Measurements from ENCODE around the gene DET1.
"Not testable (repeated sequence)": the region's sequence is repeated elsewhere in the genome, so short reads cannot be mapped to it uniquely, and the experiment has no call there.

Gene DET1

DNA sequence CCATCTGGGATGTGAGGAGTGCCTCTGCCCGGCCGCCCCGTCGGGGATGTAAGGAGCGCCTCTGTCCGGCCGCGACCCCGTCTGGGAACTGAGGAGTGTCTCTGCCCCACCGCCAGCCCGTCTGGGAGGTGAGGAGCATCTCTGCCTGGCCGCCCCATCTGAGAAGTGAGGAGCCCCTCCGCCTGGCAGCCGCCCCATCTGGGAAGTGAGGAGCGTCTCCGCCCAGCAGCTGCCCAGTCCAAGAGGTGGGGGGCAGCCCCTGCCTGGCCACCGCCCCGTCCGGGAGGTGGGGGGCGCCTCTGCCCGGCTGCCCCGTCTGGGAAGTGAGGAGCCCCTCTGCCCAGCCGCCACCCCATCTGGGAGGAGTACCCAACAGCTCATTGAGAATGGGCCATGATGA, 22.4 kb downstream of the DET1 start:
- H3K4me1 ChIP-seq (ENCODE audit: control insufficient read depth, insufficient read depth, low read length, unreplicated experiment); H3K27ac ChIP-seq (ENCODE audit: low read depth, low read length); H3K79me2 ChIP-seq (ENCODE audit: control insufficient read depth, insufficient read depth, low read length, unreplicated experiment); H3K27me3 ChIP-seq (ENCODE audit: insufficient read depth, low read length); H3K4me3 ChIP-seq (ENCODE audit: low read depth, low read length); H2AFZ ChIP-seq (ENCODE audit: low read length, unreplicated experiment): not testable (repeated sequence)
- H3K36me3 ChIP-seq (ENCODE audit: insufficient read depth, low read length) = peaks cover 10% of the 10 kb centered on the region

DNA sequence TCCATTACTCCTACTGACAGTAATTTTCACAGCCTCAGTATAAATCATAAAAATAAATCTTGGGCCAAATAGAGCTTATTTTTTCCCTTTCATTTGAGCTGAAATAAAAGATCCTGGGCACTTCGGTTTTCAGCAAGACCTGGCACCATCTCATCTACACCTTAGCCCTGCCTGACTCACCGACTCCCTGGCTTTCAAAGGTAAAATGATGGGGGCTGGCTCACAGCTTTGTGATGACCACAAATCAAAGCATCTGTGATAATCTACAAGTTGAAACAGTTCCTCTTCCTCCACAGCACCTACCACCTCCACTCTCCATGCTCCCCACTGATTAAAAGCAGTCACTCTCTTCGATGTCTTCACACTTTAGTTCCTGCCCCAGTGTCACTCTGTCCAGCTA, 27.6 kb downstream of the DET1 start:
- Histone ChIP-seq H3K4me3 (ENCODE audit: low read depth, low read length) (no peak overlapping the region), H2AFZ (ENCODE audit: low read length, unreplicated experiment) (no peak overlapping the region), H3K79me2 (ENCODE audit: control insufficient read depth, insufficient read depth, low read length, unreplicated experiment) (no peaks in the 10 kb centered on the region), H3K27ac (ENCODE audit: low read depth, low read length) (no peak overlapping the region), H3K27me3 (ENCODE audit: insufficient read depth, low read length) (no peaks in the 10 kb centered on the region), H3K36me3 (ENCODE audit: insufficient read depth, low read length) (no peaks in the 10 kb centered on the region), H3K4me1 (ENCODE audit: control insufficient read depth, insufficient read depth, low read length, unreplicated experiment) (no peaks in the 10 kb centered on the region)

DNA sequence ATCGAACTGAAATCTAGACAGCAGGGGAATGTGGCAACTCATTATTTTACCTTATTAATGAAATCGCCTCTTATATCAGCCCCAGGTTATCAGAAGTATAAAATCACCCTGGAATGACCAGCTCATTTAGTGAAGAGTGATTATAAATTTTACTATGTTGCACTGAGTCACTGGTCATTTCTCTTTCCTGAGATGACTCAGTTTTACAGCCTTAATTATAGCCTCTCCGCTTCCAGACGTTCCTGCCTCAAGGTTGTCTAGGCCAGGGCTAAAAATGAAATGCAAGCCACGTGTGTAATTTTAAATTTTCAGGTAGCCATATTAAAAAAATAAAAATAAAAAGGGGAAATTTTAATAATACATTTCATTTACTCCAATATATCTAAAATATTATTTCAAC, 33.3 kb downstream of the DET1 start:
- Histone ChIP-seq H3K36me3 (ENCODE audit: insufficient read depth, low read length) (no peaks in the 10 kb centered on the region), H3K27me3 (ENCODE audit: insufficient read depth, low read length) (no peaks in the 10 kb centered on the region), H2AFZ (ENCODE audit: low read length, unreplicated experiment) (no peak overlapping the region), H3K4me3 (ENCODE audit: low read depth, low read length) (no peak overlapping the region), H3K4me1 (ENCODE audit: control insufficient read depth, insufficient read depth, low read length, unreplicated experiment) (no peaks in the 10 kb centered on the region), H3K27ac (ENCODE audit: low read depth, low read length) (no peak overlapping the region), H3K79me2 (ENCODE audit: control insufficient read depth, insufficient read depth, low read length, unreplicated experiment) (no peaks in the 10 kb centered on the region)

DNA sequence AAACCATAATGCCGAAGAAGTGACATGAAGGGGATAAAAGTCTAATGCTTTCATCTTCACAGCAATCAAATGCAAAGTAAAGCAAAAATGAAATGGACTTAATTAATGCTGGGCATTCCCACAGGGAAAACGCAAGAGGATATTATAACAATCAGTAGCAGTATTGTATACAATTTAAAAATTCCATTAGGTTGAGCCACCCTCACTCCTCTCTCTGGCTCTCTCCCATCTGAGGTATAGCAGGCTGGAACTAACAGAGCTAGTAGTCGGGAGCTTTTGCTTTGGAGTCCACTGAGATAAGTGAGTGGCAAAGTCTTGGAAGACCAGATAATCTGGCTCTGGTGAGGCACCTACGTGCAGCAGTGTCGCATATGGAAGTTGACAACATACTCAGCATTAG, 33.9 kb downstream of the DET1 start:
- no peaks in the 10 kb centered on the region for H3K4me1 ChIP-seq (ENCODE audit: control insufficient read depth, insufficient read depth, low read length, unreplicated experiment)
- no peaks in the 10 kb centered on the region for H3K36me3 ChIP-seq (ENCODE audit: insufficient read depth, low read length)
- no peaks in the 10 kb centered on the region for H3K79me2 ChIP-seq (ENCODE audit: control insufficient read depth, insufficient read depth, low read length, unreplicated experiment)
- H3K27ac ChIP-seq (ENCODE audit: low read depth, low read length) = no peak overlapping the region
- no peak overlapping the region for H2AFZ ChIP-seq (ENCODE audit: low read length, unreplicated experiment)
- H3K4me3 ChIP-seq (ENCODE audit: low read depth, low read length) = no peak overlapping the region
- no peaks in the 10 kb centered on the region for H3K27me3 ChIP-seq (ENCODE audit: insufficient read depth, low read length)

DNA sequence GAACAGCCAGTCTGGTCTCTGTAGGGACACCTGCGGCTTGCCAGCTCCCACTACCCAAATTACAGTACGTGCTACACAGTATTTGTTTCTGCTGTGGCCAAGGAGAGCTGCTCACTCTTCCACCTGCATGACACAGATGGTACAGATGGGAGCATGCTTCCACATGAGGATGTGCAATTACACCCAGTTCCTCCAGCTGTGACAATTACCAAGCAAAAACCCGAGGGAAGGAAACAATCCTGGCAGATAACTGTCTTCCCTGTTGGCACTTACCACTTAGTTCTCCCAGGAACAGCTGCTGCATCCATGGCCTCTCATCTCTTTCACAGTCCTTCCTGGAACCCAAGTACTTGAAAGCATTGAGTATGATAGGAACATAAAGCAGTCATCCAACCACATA, 34.4 kb downstream of the DET1 start:
- Histone ChIP-seq H3K79me2 (ENCODE audit: control insufficient read depth, insufficient read depth, low read length, unreplicated experiment) (no peaks in the 10 kb centered on the region), H3K27me3 (ENCODE audit: insufficient read depth, low read length) (no peaks in the 10 kb centered on the region), H3K36me3 (ENCODE audit: insufficient read depth, low read length) (no peaks in the 10 kb centered on the region), H3K27ac (ENCODE audit: low read depth, low read length) (no peak overlapping the region), H3K4me3 (ENCODE audit: low read depth, low read length) (no peak overlapping the region), H3K4me1 (ENCODE audit: control insufficient read depth, insufficient read depth, low read length, unreplicated experiment) (no peaks in the 10 kb centered on the region), H2AFZ (ENCODE audit: low read length, unreplicated experiment) (no peak overlapping the region)

DNA sequence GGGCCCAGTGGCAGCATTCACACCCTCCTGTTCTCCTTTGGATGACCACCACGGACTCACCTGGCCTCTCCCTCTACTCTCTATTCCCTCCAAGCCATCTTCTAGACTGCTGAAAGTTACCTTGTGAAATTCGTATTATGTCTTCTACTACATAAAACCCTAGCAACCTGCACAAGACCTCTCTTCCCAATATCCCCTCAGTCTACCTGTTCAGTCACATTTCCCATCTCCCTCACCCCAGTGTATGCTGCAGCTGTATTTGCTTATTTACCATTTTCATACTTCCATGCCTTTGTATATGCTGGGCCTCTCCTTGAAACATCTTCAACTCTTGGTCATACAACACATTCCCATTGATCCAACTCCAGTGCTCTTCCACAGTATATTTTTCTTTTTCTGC, 35.3 kb downstream of the DET1 start:
- no peak overlapping the region for H3K4me3 ChIP-seq (ENCODE audit: low read depth, low read length)
- H2AFZ ChIP-seq (ENCODE audit: low read length, unreplicated experiment) = no peak overlapping the region
- no peak overlapping the region for H3K27ac ChIP-seq (ENCODE audit: low read depth, low read length)
- H3K4me1 ChIP-seq (ENCODE audit: control insufficient read depth, insufficient read depth, low read length, unreplicated experiment) = no peaks in the 10 kb centered on the region
- no peaks in the 10 kb centered on the region for H3K36me3 ChIP-seq (ENCODE audit: insufficient read depth, low read length)
- H3K27me3 ChIP-seq (ENCODE audit: insufficient read depth, low read length) = no peaks in the 10 kb centered on the region
- no peaks in the 10 kb centered on the region for H3K79me2 ChIP-seq (ENCODE audit: control insufficient read depth, insufficient read depth, low read length, unreplicated experiment)

DNA sequence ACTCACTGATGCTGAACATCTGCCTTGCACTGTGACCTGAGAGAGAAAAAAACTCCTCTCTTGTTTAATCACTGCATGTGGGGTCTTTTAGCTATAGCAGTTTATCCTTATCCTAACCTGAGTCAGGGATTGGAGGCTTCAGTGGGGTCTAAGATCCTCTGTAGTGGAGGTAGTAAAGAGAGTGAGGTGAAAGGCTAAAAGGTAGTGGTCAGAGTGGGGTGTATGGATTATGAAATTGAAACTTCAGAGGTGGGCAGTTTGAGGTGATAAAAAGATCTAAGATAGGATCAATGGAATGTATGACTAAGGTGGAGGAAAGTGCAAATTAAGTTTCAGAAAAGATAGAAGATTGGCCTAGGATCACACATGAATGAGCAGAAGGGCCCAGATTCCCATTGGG, 36.5 kb downstream of the DET1 start:
- no peak overlapping the region for H3K4me3 ChIP-seq (ENCODE audit: low read depth, low read length)
- H3K79me2 ChIP-seq (ENCODE audit: control insufficient read depth, insufficient read depth, low read length, unreplicated experiment) = no peaks in the 10 kb centered on the region
- H2AFZ ChIP-seq (ENCODE audit: low read length, unreplicated experiment) = no peak overlapping the region
- H3K36me3 ChIP-seq (ENCODE audit: insufficient read depth, low read length) = no peaks in the 10 kb centered on the region
- H3K27me3 ChIP-seq (ENCODE audit: insufficient read depth, low read length) = no peaks in the 10 kb centered on the region
- no peaks in the 10 kb centered on the region for H3K4me1 ChIP-seq (ENCODE audit: control insufficient read depth, insufficient read depth, low read length, unreplicated experiment)
- no peak overlapping the region for H3K27ac ChIP-seq (ENCODE audit: low read depth, low read length)

DNA sequence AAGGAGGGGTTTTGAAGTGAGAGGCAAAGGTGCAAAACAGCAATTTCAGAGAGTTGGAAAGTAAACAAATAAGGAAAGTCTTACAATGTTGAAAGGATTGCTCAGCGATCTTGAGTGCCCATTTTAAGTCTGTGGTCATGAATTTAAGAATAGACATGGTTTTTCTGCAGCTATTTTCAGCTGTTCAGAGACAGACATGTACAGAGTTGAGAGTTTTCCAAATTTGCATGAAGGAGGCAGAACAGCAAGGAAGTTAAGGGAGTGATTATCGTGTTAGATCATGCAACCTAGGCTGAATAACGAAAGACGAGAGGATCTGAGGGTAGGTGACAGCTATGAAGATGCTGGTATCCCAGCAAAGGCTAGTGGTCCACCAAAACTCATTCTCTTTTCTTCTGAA, 37.2 kb downstream of the DET1 start:
- H3K27ac ChIP-seq (ENCODE audit: low read depth, low read length) = no peak overlapping the region
- H2AFZ ChIP-seq (ENCODE audit: low read length, unreplicated experiment) = no peak overlapping the region
- H3K4me1 ChIP-seq (ENCODE audit: control insufficient read depth, insufficient read depth, low read length, unreplicated experiment) = no peaks in the 10 kb centered on the region
- no peaks in the 10 kb centered on the region for H3K79me2 ChIP-seq (ENCODE audit: control insufficient read depth, insufficient read depth, low read length, unreplicated experiment)
- no peak overlapping the region for H3K4me3 ChIP-seq (ENCODE audit: low read depth, low read length)
- no peaks in the 10 kb centered on the region for H3K36me3 ChIP-seq (ENCODE audit: insufficient read depth, low read length)
- no peaks in the 10 kb centered on the region for H3K27me3 ChIP-seq (ENCODE audit: insufficient read depth, low read length)

DNA sequence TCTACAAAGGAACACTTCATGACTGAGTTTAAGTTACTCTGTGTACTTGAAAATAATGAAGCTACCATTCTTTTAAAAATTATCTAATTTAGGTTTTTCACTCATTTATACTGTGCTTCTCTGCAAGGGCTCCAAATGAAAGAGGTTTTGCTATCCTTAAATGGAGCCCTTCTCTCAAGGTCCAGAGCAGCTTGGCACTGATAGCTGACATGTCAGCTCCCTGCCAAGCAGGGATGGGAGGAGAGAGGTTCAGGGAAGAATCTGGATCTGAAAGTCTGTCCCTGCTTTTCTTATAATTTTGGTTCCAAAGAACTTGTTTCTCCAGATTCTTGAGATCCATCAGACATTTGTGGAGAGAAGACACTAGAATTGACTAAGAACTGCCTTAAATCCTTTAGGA, 39.9 kb downstream of the DET1 start:
- Histone ChIP-seq H3K27me3 (ENCODE audit: insufficient read depth, low read length) (no peaks in the 10 kb centered on the region), H2AFZ (ENCODE audit: low read length, unreplicated experiment) (no peak overlapping the region), H3K36me3 (ENCODE audit: insufficient read depth, low read length) (no peaks in the 10 kb centered on the region), H3K27ac (ENCODE audit: low read depth, low read length) (no peak overlapping the region), H3K4me3 (ENCODE audit: low read depth, low read length) (no peak overlapping the region), H3K4me1 (ENCODE audit: control insufficient read depth, insufficient read depth, low read length, unreplicated experiment) (no peaks in the 10 kb centered on the region), H3K79me2 (ENCODE audit: control insufficient read depth, insufficient read depth, low read length, unreplicated experiment) (no peaks in the 10 kb centered on the region)

DNA sequence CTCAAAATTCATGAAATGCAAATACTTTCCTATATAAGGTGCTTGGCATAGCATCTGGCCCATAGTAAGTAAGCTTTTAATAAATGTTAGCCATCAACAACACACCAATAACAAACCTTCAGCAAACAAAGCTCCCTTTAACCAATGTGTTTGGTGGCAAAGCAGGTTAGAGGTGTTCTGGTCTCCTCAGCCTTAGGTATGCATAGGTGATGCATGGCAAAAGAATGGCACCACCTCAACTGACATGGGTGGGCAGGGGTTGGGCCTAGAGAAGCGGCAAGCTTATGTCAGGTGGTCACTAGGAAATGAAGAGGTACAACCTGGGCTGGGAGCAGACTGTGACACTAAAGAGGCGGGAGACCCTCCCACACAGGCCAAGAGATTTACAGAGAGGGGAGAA, 40.8 kb downstream of the DET1 start:
- no peak overlapping the region for H3K27ac ChIP-seq (ENCODE audit: low read depth, low read length)
- H3K4me1 ChIP-seq (ENCODE audit: control insufficient read depth, insufficient read depth, low read length, unreplicated experiment) = no peaks in the 10 kb centered on the region
- H3K4me3 ChIP-seq (ENCODE audit: low read depth, low read length) = no peak overlapping the region
- no peaks in the 10 kb centered on the region for H3K36me3 ChIP-seq (ENCODE audit: insufficient read depth, low read length)
- H3K79me2 ChIP-seq (ENCODE audit: control insufficient read depth, insufficient read depth, low read length, unreplicated experiment) = no peaks in the 10 kb centered on the region
- no peaks in the 10 kb centered on the region for H3K27me3 ChIP-seq (ENCODE audit: insufficient read depth, low read length)
- no peak overlapping the region for H2AFZ ChIP-seq (ENCODE audit: low read length, unreplicated experiment)

DNA sequence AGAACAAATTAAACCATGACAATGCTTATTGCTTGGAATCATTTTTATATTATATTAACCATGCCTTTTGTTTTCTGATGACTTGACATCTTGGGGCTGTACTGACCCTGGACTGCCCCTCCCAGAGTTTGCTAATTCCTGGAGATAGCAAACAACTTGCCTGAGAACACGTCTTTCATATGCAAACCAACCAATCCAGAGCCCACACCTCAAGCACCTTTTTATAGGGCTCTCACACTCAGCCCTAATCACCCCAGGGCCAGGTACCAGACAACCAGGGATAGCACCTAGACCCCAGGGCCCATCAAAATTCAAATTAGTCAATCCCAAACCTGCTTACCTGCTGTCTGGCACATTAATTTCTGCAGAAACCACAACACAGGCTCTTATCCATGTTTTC, 42.0 kb downstream of the DET1 start:
- Histone ChIP-seq H3K27me3 (ENCODE audit: insufficient read depth, low read length) (no peaks in the 10 kb centered on the region), H3K27ac (ENCODE audit: low read depth, low read length) (no peak overlapping the region), H3K79me2 (ENCODE audit: control insufficient read depth, insufficient read depth, low read length, unreplicated experiment) (no peaks in the 10 kb centered on the region), H3K4me3 (ENCODE audit: low read depth, low read length) (no peak overlapping the region), H2AFZ (ENCODE audit: low read length, unreplicated experiment) (no peak overlapping the region), H3K36me3 (ENCODE audit: insufficient read depth, low read length) (no peaks in the 10 kb centered on the region), H3K4me1 (ENCODE audit: control insufficient read depth, insufficient read depth, low read length, unreplicated experiment) (no peaks in the 10 kb centered on the region)

DNA sequence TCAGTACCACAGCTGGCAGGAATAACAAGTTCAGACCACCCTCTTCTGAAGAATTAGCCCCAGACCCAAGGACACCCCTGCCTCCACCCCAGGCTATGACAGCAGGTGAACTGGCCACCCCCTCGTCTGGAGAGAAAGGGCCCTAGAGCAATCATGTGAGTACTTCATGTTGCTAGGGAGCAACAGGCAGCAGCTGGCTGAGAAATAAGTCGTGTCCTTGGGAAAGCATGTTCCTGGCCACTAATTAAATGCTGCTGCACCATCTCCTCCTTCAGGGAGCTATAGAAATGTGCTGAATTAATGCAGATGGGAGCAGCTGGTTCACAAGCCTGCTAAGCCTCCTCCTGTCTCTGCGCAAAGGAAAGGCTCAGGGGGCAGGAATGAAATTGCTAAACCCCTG, 47.5 kb downstream of the DET1 start:
- H2AFZ ChIP-seq (ENCODE audit: low read length, unreplicated experiment) = no peak overlapping the region
- H3K4me3 ChIP-seq (ENCODE audit: low read depth, low read length) = no peak overlapping the region
- H3K27me3 ChIP-seq (ENCODE audit: insufficient read depth, low read length) = no peaks in the 10 kb centered on the region
- H3K79me2 ChIP-seq (ENCODE audit: control insufficient read depth, insufficient read depth, low read length, unreplicated experiment) = no peaks in the 10 kb centered on the region
- no peaks in the 10 kb centered on the region for H3K4me1 ChIP-seq (ENCODE audit: control insufficient read depth, insufficient read depth, low read length, unreplicated experiment)
- H3K36me3 ChIP-seq (ENCODE audit: insufficient read depth, low read length) = no peaks in the 10 kb centered on the region
- H3K27ac ChIP-seq (ENCODE audit: low read depth, low read length) = no peak overlapping the region

Data from ACC112 (cell line).